SU-DHL-6 (cell line): Measurements from ENCODE around the gene TGM1.

Experiments used
- H2AFZ ChIP-seq: fragments of 200-600 bp; sonication (generic); 2 replicates; pipeline ENCODE4 v1.6.1; 2014; ENCODE audit warnings: low read depth, mild to moderate bottlenecking, moderate library complexity, mixed read lengths, antibody characterized with exemption, low read length; ENCODE audit not compliant: severe bottlenecking
- H3F3A ChIP-seq: fragments of 200-600 bp; shearing (Covaris generic); 2 replicates; pipeline ENCODE4 v1.6.0; 2016; ENCODE audit warnings: antibody characterized with exemption, mild to moderate bottlenecking; ENCODE audit not compliant: insufficient read depth
- H3K27ac ChIP-seq: fragments of 200-600 bp; sonication (generic); 2 replicates; pipeline ENCODE4 v1.5.1; 2016; ENCODE audit warnings: low read depth, mild to moderate bottlenecking, low read length, moderate library complexity, mixed read lengths
- H3K27me3 ChIP-seq: fragments of 200-600 bp; sonication (generic), shearing (Covaris generic); 2 replicates; pipeline ENCODE4 v1.6.0; 2014; ENCODE audit warnings: mild to moderate bottlenecking, low read length
- H3K36me3 ChIP-seq: fragments of 200-600 bp; sonication (generic); 2 replicates; pipeline ENCODE4 v1.6.1; 2014; ENCODE audit warnings: mild to moderate bottlenecking, low read length, mixed read lengths
- H3K4me2 ChIP-seq: fragments of 300-600, 200-600 bp; shearing (Covaris generic), sonication (generic); 2 replicates; pipeline ENCODE4 v1.6.0; 2014; ENCODE audit warnings: low read length, low read depth, mild to moderate bottlenecking; ENCODE audit not compliant: poor library complexity, severe bottlenecking
- H3K4me3 ChIP-seq: fragments of 200-600 bp; sonication (generic); 2 replicates; pipeline ENCODE4 v1.5.1; 2014; ENCODE audit warnings: antibody characterized with exemption, low read length, mild to moderate bottlenecking, mixed read lengths; ENCODE audit not compliant: insufficient read depth, poor library complexity, severe bottlenecking
- H3K79me2 ChIP-seq: fragments of 200-600 bp; sonication (generic); 2 replicates; pipeline ENCODE4 v1.6.1; 2014; ENCODE audit warnings: mild to moderate bottlenecking, low read length, moderate library complexity; ENCODE audit not compliant: insufficient read depth
- H3K9ac ChIP-seq: fragments of 200-600 bp; sonication (generic); 2 replicates; pipeline ENCODE4 v1.7.0; 2014; ENCODE audit warnings: mild to moderate bottlenecking, low read length
- H3K9me2 ChIP-seq: fragments of 200-600 bp; sonication (generic); replicated peaks from 2 replicates; pipeline ENCODE4 v1.6.1; 2014; ENCODE audit warnings: low read length; ENCODE audit not compliant: insufficient read depth
- H3K9me3 ChIP-seq: fragments of 200-600 bp; sonication (generic); 2 replicates; pipeline ENCODE4 v1.6.1; 2014; ENCODE audit warnings: low read length, mixed read lengths; ENCODE audit not compliant: insufficient read depth
- H4K20me1 ChIP-seq: fragments of 200-600 bp; sonication (generic); 2 replicates; pipeline ENCODE4 v1.6.1; 2014; ENCODE audit warnings: low read depth, mild to moderate bottlenecking, antibody characterized with exemption, low read length, moderate library complexity, mixed read lengths
- CTCF ChIP-seq: fragments of 200-600 bp; sonication (generic); IDR thresholded peaks from one replicate; pipeline ENCODE4 v1.5.1; 2017; ENCODE audit warnings: antibody characterized with exemption, mild to moderate bottlenecking, low read length, moderate library complexity; ENCODE audit not compliant: insufficient read depth, poor library complexity, severe bottlenecking
- EZH2phosphoT487 ChIP-seq: fragments of 200-600 bp; sonication (generic), shearing (Covaris generic); conservative IDR thresholded peaks from 2 replicates; pipeline ENCODE4 v1.6.1; 2018; ENCODE audit warnings: mild to moderate bottlenecking, antibody characterized with exemption, low read length, moderate library complexity, mixed read lengths

TGM1 gene

GRCh38 chr14:24256960-24257359 is 6.0 kb downstream of the TGM1 start:
- Histone ChIP-seq H3K27me3 (no peaks in the 10 kb centered on the region), H3K9ac (no peak overlapping the region), H3F3A (no peaks in the 10 kb centered on the region), H3K9me3 (no peaks in the 10 kb centered on the region), H3K4me3 (no peak overlapping the region), H3K79me2 (no peaks in the 10 kb centered on the region), H4K20me1 (no peaks in the 10 kb centered on the region), H3K36me3 (no peaks in the 10 kb centered on the region), H3K4me2 (no peak overlapping the region), H3K9me2 (no peaks in the 10 kb centered on the region), H2AFZ (no peak overlapping the region), H3K27ac (no peak overlapping the region)
- TF ChIP-seq EZH2phosphoT487 (no peak), CTCF (no peak)

GRCh38 chr14:24255931-24256711 is 6.9 kb downstream of the TGM1 start:
- Histone ChIP-seq H3K36me3 (no peaks in the 10 kb centered on the region), H3K27ac (no peak overlapping the region), H3K27me3 (no peaks in the 10 kb centered on the region), H3K9ac (no peak overlapping the region), H3K4me3 (no peak overlapping the region), H4K20me1 (no peaks in the 10 kb centered on the region), H3K4me2 (no peak overlapping the region), H3F3A (no peaks in the 10 kb centered on the region), H3K9me3 (no peaks in the 10 kb centered on the region), H2AFZ (no peak overlapping the region), H3K9me2 (no peaks in the 10 kb centered on the region), H3K79me2 (no peaks in the 10 kb centered on the region)
- no peak for TF ChIP-seq EZH2phosphoT487
- TF ChIP-seq CTCF: no peak

GRCh38 chr14:24255438-24255837 is 7.5 kb downstream of the TGM1 start:
- Histone ChIP-seq H3K4me3 (no peak overlapping the region), H3K27ac (no peak overlapping the region), H2AFZ (no peak overlapping the region), H3K9me2 (no peaks in the 10 kb centered on the region), H3K9ac (no peak overlapping the region), H3K27me3 (no peaks in the 10 kb centered on the region), H4K20me1 (no peaks in the 10 kb centered on the region), H3K79me2 (no peaks in the 10 kb centered on the region), H3K36me3 (no peaks in the 10 kb centered on the region), H3F3A (no peaks in the 10 kb centered on the region), H3K4me2 (no peak overlapping the region), H3K9me3 (no peaks in the 10 kb centered on the region)
- no peak for TF ChIP-seq EZH2phosphoT487
- TF ChIP-seq CTCF: no peak
